GM21423 (cell line): ENCODE data around the gene DYNC2I2.
"Not testable (repeated sequence)": the region's sequence is repeated elsewhere in the genome, so short reads cannot be mapped to it uniquely, and the experiment has no call there.

Source experiments
- ATAC-seq: cut with Tn5 transposase; IDR thresholded peaks from one replicate; pipeline ENCODE4 v1.9.1; 2021; ENCODE audit warnings: mild to moderate bottlenecking, moderate library complexity; ENCODE audit not compliant: unreplicated experiment

DYNC2I2 gene

DNA sequence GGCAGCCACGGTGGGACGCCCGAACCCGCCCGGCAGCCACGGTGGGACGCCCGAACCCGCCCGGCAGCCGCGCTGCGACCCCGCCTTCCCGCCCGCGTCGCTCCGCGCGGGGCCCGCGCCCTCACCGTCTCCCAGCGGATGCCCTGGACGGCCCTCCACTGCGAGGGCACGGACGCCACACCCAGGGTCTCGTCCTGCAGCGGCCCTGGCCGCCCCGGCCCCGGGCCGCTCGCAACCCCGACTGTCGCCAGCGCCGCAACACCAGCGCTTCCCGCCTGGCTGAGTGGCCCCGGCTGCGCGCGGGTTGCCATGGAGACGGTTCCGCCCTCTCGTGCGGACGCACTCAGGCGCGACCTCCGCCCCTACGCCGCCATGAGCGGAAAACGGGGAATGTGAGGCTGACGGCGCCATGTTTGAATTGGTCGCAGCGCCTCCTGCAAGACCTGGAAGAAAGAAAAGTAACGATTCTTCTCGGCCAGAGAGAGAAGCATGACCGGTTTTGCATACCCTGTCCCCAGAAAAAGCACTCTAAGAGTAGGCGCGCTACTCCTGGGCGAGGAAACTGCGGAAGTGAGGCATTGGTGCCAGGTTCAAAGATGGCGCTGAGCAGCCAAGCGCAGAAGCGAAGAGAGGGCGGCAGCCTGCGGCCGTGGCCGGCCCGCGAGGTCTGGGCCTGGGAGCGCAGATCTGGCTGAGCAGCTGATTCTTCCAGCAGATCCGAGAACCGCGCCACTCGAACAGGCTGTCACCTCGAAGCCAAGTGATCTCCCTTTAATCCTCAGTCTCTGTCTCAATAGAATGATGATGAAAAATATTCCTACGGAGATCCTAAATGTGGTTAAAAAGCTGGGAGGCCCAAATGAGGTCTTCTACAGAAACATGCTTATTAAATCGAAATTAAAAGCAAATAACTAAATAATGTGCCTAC is at the start of gene DYNC2I2:
Gene DYNC2I2 (minus strand): TSS at position 432 of the 928 bp plus-strand sequence. CDS start 121 bp downstream, at position 311.
- peak; percentile 62 for ATAC-seq

GRCh38 chr9:128706045-128706444 is 49.4 kb upstream of the DYNC2I2 start:
- ATAC-seq, result no peak

DNA sequence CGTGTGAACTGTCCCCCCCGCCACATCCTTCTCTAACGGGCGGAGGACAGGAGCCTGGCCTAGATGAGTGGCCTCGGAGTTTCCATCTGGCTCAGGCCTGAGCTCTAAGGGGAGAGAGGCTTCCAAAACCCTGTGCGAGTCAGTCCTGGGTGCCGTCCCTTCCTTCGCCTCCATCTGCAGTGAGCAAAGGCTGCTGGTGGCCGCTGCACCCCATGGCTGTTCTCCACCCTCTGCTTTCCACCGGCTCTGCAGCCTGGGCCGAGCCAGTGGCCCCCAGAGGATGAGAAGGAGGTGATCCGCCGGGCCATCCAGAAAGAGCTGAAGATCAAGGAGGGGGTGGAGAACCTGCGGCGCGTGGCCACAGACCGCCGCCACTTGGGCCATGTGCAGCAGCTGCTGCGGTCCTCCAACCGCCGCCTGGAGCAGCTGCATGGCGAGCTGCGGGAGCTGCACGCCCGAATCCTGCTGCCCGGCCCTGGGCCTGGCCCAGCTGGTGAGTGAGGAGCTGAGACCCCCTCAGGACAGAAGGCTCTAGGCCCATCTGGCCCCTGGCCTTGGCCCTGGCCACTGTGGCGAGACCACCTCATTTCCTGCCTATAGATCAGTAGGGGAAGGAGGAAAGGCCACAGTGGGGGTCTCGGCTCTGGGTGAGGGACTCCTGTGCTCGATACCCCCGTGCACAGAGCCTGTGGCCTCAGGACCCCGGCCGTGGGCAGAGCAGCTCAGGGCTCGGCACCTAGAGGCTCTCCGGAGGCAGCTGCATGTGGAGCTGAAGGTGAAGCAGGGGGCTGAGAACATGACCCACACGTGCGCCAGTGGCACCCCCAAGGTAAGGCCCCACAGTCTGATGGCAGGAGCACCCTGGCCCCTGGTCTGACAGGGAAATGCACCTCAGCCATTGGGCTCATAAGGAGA is 48.7 kb upstream of the DYNC2I2 start:
- no peak for ATAC-seq

DNA sequence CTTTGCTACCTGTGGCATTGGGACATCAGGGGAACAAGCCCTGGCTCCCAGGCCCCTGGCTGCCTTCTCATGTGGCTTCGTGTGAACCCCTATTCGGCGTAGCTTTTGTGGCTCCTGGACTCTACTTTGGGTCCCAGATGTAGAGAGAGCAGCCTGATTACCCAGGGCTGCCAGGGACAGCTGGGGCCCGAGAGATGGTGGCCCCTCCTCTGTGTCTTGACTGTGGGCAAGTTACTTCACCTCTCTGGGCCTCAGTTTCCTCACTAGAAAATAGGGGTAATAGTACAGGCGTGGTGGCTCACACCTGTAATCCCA is 47.7 kb upstream of the DYNC2I2 start:
- ATAC-seq, result no peak

DNA sequence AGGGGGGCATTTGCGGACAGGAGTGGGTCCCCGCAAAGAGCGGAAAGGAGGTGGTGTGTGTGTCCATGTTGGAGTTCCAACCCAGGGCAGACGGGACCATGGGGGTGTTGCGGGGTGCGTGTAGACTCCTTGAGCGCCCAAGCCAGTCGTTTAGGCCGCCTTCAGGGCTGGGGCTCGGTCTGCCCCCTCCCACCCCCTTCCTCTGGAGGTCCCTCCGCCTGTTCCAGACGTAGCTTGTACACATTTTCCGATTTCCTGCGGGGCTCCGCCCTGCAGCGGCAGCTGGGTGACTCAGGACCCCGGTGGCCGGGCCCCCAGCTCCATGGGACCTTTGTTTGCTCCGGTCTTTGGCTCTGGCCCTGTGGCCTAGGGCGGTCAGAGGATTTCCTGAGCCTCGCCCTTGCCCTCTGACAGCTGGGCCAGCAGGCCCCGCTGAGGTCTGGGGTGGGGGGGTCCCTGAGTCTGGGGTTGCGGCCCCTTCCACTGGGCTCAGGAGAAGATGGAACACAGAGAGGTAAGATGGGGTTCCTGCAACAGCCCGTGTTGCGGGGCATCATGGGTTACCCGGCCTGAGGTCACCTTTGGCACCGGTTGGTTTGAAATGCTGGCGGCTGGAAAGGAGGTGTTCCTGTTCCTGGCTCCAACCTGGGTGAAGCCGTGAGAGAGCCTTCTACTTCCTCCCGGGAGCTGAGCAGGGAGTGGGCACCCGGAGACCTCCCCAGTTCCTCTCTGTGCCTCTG is 47.1 kb upstream of the DYNC2I2 start:
- ATAC-seq, result no peak

DNA sequence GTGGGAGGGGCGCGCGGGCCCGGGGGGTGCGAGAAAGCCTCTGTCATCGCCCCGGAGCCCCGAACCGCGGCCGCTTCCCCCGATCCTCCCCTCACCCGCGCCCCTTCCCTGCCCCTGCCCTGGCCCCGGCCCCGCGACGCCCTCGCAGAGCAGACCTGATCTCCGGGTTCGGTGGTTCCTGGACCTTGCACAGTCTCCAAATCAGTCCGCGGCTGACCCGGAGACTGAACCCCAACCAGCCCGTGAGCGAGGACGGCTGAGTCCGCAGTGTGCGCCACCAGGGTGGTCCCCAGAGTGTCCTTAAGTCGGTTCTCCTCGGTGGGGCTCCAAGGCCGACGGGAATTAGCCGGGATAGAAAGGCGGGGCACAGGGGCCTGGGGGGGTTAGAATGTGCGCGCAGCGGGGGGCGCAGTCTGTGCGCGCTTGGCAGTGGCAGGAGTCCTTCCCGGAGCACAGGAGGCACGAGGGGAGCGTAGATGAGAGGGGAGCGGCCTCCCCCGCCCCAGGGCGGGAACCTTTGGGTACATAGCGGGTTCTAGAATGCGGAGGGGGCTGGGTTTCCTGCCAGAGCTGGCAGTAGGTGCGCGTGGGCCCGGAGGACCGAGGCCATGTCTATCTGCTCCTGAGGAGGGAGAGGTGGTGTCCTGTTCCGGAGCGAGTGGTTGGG is 46.4 kb upstream of the DYNC2I2 start:
- no peak for ATAC-seq

- ATAC-seq, result peak; percentile 70
Observed at GRCh38 chr9:128702445-128702948, 45.9 kb upstream of the DYNC2I2 start, which contains the start of gene PKN3. Gene PKN3 (plus strand): TSS chr9:128702503. CDS start chr9:128702916, 413 bp downstream.

- ATAC-seq, result no peak
Observed at GRCh38 chr9:128701227-128701854, 44.7 kb upstream of the DYNC2I2 start.

DNA sequence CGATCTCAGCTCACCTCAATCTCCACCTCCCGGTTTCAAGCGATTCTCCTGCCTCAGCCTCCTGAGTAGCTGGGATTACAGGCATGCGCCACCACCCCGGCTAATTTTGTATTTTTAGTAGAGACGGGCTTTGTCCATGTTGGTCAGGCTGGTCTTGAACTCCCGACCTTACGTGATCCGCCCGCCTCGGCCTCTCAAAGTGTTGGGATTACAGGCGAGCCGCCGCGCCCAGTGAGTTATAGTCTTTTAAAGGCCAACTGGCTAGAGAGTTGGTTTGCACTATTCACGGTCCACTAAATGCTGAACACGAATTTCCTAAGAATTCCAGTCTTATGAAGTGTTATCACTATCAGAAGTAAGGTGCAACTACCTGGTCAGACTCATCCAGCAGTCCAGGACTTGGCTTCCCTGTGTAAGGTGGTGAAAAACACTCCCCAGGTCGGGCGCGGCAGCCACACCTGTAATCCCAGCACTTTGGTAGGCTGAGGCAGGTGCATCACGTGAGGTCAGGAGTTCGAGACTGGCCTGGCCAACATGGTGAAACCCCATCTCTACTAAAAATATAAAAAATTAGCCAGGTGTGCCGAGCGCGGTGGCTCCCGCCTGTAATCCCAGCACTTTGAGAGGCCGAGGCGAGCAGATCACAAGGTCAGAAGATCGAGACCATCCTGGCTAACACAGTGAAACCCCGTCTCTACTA is 42.6 kb upstream of the DYNC2I2 start:
- ATAC-seq, result not testable (repeated sequence)

DNA sequence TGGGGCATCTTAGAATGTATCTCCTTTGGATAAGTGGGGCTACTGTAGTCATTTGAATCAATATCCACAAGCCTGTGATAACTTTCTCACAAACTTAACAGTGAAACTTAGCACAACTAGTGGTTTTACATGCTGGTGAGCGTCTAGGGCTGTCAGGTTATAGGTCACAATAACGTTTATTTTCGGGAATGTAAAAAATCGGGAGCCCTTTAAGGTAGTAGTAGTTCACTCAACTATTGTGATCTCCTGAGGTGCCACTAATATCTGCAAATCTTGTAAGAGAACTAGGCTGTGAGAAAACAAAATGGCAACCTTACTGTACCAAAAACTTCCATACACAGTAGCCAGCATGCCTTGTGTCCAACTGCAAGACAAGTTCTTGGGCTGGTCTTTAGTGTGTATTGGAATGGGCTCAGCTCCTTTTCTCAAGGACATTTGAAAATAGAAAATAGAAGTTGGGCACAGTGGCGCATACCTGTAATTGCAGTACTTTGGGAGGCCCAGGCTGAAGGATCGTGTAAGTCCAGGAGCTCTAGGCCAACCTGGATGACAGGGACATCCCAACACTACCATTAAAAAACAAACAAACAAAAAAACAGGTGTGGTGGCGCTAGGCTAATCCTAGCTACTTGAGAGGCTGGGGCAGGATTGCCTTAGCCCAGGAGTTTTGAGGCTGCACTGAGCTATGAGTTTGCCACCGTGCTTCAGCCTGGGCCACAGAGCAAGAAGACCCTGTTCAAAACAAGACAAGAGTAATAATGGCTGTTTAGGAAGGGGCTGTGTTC is 40.5 kb upstream of the DYNC2I2 start:
- ATAC-seq, result no peak

DNA sequence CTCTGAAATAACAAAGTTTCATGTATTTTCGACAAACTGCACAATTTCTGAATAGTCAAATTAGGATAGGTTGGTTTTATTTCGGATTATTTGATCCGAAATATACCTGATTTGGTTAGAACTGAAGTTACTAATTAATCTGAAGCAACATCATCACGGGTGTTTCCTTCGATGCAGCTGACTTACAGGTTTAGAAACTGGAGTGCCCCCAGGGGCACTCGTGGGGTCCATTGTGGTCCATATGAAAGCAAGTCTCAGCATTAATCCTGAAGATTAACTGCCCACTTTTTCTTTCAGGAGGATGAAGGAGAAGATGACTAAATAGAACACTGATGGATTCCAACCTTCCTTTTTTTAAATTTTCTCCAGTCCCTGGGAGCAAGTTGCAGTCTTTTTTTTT is 37.7 kb upstream of the DYNC2I2 start:
- no peak for ATAC-seq

DNA sequence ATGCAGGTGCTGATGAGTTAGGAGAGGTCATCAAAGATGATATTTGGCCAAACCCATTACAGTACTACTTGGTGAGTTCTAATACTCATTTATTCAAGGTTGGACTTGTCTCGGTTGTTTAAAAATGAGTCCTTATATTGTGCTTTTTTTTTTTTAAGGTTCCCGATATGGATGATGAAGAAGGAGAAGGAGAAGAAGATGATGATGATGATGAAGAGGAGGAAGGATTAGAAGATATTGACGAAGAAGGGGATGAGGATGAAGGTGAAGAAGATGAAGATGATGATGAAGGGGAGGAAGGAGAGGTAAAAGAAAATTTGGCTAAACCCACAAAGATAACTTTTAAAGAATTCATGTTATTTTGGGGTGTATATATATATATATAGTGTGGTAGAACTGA is 37.1 kb upstream of the DYNC2I2 start:
- ATAC-seq, result not testable (repeated sequence)

GRCh38 chr9:128690684-128691034 is 34.0 kb upstream of the DYNC2I2 start:
- no peak for ATAC-seq

DNA sequence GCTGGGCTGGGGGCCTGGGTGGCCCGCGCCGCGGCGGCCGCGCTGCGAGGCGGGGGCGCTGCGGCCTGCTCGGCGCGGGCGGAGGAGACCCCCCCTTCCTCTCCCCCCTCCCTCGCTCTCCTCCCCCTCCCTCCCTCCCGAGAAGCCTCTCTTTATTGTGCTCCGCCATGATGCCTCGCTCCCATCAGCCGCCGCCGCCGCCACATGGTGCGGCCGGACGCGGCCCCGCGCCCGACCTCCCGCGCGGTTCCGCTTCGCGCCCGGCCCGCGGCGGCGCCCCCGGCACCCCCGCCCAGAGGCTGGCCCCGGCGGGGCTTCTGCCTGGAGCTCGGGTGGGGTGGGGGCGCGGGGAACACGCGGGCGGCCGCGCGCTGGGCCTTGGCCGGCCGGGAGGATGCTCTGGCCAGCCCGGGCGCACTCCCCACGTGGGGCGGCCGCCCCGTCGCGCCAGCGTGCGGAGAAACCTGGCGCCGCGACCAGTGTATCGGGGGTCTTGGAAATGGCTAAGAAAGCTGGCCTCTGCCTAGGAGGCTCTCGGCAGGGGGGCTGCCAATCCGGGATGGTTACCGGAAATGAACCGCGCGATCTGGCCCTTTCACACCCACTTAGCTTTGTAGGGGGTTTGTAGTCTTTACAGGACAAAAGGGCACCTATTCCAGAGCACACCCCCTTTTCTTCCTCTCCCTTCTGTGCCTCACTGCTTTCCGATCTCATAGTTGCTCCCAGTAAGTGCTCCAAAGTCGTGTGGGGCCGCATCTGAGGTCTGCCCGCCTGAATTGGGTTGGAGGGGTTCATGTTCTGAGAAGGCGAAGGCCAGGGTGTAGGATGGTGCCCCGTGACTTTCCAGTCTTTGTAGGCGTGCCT is 33.4 kb upstream of the DYNC2I2 start:
- no peak for ATAC-seq

DNA sequence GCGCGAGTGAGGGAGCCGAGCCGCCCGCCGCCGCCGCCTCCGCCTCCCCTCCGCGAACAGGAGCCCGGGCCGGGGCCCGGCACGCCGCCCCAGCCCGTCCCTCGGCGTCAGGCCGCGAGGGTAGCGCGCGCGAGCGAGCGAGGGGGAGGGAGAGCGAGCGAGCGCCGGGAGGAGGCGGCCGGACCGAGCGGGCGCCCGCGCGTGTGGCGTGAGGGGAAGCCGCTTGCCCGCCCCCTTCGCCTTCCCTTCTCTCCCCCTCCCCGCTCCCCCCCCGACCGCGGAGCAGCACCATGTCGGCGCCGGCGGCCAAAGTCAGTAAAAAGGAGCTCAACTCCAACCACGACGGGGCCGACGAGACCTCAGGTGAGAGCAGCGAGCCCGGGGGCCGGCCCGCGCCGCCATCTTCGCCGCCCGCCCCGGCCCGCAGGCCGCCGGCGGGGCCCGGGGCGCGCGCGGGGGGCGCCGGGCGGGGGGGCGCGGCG is 32.7 kb upstream of the DYNC2I2 start:
- peak; percentile 1 for ATAC-seq

DNA sequence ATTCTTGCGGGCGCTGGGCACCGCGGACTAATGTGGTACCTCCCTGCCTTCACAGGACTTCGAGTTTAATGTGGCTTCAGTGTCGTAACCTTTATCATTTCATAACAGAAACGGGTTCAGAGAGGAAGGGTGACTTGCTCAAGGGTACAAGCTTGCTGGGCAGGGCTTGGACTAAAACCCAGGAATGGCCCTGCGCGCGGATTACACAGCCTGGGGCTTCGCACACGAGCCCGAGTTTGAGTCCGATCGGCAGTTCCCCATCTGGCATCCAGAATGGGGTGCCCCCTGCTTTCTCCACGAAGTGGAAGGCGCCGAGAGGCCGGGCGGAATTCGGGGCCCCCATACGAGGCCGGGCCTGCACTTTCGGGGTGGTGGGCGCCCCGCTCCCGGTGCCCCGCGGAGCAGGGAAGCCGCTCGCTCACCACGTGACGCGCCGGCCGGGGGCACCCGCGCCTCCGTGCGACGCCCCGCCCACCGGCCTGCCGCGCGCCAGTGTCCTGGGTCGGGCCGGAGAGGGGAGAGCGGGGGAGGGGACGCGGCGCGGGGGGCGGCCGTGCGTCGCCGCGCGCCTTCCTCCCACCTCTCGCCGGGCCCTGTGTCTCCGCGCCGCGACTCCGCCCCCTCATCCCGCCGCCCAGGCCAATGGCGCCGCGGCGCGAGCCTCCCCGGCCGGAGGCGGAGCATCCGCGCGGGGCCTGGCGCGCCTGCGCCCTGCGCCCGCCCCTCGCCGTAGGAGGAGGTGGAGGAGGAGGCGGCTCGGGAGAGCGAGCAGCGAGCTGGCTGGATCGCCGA is 32.0 kb upstream of the DYNC2I2 start, which contains the start of gene SET:
Gene SET (plus strand): TSS at position 722 of the 792 bp plus-strand sequence. CDS start 361 bp downstream, outside the sequence.
- ATAC-seq, result peak; percentile 63
